AG04450 (cell line): ENCODE data around the gene DDT. TPM values are rescaled to one million over a fixed set of nuclear protein-coding genes. Genes with fewer than 3 reads are reported as not detected.

Experiments used
- CTCF ChIA-PET: fragments of 300-600, 350-600 bp; formaldehyde crosslinking; extraction: SDS; loops from one replicate; lab custom pipeline; 2022; ENCODE audit warnings: antibody characterized with exemption, inconsistent platforms; lab: Charles Lee
- POLR2A ChIA-PET: fragments of 350-600 bp; formaldehyde crosslinking; extraction: SDS; loops from one replicate; lab custom pipeline; 2021; ENCODE audit warnings: antibody characterized with exemption, inconsistent platforms; lab: Yijun Ruan, JAX
- DNase-seq: peaks from one replicate; pipeline ENCODE4 v3.0.0-alpha.2; 2011; ENCODE audit warnings: low read depth, low spot score
- H3K27ac ChIP-seq: one replicate; pipeline ENCODE4 v1.5.1; 2012; ENCODE audit warnings: low read depth, low read length, control low read depth
- H3K27me3 ChIP-seq: one replicate; pipeline ENCODE4 v1.6.0; 2012; ENCODE audit warnings: low read length; ENCODE audit not compliant: control insufficient read depth, insufficient read depth
- H3K4me3 ChIP-seq: 2 replicates; pipeline ENCODE4 v1.5.1; 2011; ENCODE audit warnings: mild to moderate bottlenecking, low read depth, low read length, control low read depth
- H3K9me3 ChIP-seq: 2 replicates; pipeline ENCODE4 v1.5.1; 2012; ENCODE audit warnings: low read length; ENCODE audit not compliant: control insufficient read depth, insufficient read depth
- polyA plus RNA-seq: library from polyadenylated mRNA; depleted of rRNA; stranded (reverse); fragments of >200 nt; gene quantifications from 2 replicates; pipeline ENCODE4 v1.2.3, GENCODE V29; 2011
- TF ChIP-seq, protein P1 (sequence below): IDR thresholded peaks from 2 replicates; pipeline ENCODE4 v1.5.1; 2011; ENCODE audit warnings: low read depth, low read length, control low read depth, inconsistent platforms

The DDT gene
- polyA plus RNA-seq, 1 experiment = 91.4 TPM

DNA sequence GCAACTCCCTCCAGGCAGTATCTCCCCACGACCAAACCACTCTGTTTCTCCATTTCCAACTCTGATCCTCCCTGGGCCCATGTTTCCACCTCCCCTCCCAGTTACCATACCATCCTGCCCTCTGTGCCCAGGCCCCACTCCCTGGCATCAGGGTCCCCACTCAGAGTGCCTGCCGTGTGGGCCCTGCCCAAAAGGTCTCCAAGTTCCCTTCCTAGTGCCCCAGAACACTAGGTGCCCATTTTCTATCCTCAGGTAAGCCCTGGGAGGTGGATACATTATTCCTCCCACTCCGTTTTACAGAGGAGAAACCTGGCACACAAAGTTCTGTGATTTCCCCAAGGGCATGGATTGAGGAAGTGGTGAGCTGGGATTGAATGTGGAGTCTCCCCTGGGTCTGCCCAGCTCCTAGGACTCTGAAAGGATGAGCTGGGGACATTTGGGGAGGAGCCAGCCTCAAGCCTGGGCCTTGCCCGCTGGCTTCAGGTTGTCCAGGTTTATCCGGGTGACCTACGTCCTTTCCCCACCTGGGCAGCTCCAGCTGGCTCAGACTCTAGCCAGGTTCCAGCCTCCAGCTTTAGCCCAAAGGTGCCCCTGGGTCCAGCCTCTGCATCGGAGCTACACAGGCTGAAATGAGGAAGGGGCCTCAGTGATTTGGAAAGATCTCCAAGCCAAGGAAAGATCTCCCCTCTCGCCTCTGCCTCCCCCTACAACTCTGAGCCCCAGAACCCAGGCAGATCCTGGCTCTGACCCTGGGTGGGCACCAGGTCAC lies 33.2 kb upstream of the DDT start:
- Histone ChIP-seq H3K4me3 (no peak overlapping the region), H3K9me3 (no peaks in the 10 kb centered on the region; the same call in 1 of the 2 replicates), H3K27ac (no peak overlapping the region), H3K27me3 (peaks cover 7% of the 10 kb centered on the region)
- TF ChIP-seq, protein P1, sequence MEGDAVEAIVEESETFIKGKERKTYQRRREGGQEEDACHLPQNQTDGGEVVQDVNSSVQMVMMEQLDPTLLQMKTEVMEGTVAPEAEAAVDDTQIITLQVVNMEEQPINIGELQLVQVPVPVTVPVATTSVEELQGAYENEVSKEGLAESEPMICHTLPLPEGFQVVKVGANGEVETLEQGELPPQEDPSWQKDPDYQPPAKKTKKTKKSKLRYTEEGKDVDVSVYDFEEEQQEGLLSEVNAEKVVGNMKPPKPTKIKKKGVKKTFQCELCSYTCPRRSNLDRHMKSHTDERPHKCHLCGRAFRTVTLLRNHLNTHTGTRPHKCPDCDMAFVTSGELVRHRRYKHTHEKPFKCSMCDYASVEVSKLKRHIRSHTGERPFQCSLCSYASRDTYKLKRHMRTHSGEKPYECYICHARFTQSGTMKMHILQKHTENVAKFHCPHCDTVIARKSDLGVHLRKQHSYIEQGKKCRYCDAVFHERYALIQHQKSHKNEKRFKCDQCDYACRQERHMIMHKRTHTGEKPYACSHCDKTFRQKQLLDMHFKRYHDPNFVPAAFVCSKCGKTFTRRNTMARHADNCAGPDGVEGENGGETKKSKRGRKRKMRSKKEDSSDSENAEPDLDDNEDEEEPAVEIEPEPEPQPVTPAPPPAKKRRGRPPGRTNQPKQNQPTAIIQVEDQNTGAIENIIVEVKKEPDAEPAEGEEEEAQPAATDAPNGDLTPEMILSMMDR = no peak
- POLR2A ChIA-PET = interaction anchor here (0.5 kb wide), 1 partner anchor 295 kb away, joined by 3 read pairs; no protein-coding TSS in a partner anchor
- no peak for DNase-seq
- CTCF ChIA-PET = no interaction called here

DNA sequence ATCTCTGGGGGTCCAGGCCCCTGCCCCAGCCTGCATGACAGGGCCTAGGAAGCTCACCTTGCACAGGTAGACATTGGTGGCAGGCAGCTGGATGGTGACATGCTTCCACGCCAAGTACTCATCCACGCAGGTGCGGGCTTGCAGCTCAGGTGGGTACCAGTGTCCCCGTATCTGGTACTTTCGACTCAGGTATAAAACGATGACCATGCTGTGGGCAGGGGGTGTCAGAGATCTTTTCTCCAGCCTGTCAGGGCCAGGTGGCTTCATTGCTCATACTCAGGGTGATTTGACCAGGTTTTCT lies 32.6 kb upstream of the DDT start:
- no peak overlapping the region for H3K4me3 ChIP-seq
- H3K27me3 ChIP-seq = peaks cover 11% of the 10 kb centered on the region
- POLR2A ChIA-PET = interaction anchor here (0.5 kb wide), 1 partner anchor 295 kb away, joined by 3 read pairs; no protein-coding TSS in a partner anchor
- no peak for DNase-seq
- CTCF ChIA-PET = no interaction called here
- TF ChIP-seq, protein P1 = no peak
- no peaks in the 10 kb centered on the region; the same call in 1 of the 2 replicates for H3K9me3 ChIP-seq
- H3K27ac ChIP-seq = no peak overlapping the region

DNA sequence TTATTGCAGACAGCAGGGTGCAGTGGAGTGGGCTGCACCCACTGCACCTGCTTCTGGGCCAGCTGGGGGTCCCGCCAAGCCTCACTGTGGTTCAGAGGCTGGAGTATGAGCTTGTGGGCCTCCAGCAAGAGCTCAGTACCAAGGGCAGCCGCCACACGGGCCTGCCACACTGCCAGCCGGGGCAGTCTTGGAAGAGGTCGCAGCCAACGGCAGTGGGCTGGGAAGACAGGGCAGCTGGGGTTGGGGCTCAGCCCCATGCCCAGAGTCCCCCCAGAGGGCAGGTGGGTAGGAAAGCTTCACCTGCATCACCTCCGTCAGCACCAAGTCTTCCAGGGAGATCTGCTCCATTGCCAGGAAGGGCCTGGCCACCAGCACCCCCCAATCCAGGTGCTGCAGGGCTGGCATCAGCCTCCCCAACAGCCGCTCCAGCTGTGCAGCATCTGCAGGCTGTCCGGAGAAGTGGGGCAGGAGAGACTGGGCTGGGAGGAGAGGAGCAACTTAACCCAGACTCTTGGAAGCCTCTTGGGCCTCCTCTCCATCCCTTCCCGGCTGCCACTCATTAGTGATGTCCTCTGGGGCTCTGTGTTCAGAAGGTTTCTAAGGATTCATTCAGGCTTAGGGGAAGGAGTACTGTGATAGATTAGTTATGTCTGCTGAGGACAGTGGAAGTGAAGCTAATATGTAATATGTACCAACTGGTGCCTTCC lies 32.1 kb upstream of the DDT start:
- POLR2A ChIA-PET = no interaction called here
- H3K4me3 ChIP-seq = no peak overlapping the region
- peaks cover 11% of the 10 kb centered on the region for H3K27me3 ChIP-seq
- H3K9me3 ChIP-seq = no peaks in the 10 kb centered on the region; the same call in 1 of the 2 replicates
- TF ChIP-seq, protein P1 = no peak
- no peak for DNase-seq
- no peak overlapping the region for H3K27ac ChIP-seq
- CTCF ChIA-PET = no interaction called here

DNA sequence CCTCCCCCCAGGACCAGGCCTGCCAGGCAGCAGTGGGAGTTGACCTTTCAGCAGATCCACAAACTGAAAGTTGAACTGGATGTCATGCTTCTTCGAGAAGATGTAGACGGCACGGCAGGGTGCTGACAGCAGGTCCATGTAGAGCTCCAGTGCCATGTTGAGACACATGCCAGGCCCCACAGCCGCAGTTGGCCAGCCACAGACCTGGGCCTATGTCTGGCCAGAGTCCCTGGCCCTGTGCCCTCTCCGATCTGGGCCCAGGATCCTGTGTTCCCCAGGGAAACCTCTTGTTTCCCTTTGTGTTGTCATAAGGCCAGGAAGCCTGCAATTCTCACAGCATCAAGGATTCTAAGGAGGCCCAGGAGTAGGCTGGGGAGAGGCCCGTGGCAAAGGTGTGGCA lies 31.0 kb upstream of the DDT start, which contains the start of gene GSTT4:
Gene GSTT4 (minus strand): TSS at position 253 of the 400 bp plus-strand sequence. CDS start 97 bp downstream, at position 156.
- POLR2A ChIA-PET = no interaction called here
- H3K27me3 ChIP-seq = peaks cover 11% of the 10 kb centered on the region
- no peak for DNase-seq

More for the DNA sequence above, 31.0 kb upstream of the DDT start, which contains the start of gene GSTT4:
- CTCF ChIA-PET = interaction anchor here (0.8 kb wide), 1 partner anchor 150 kb away, joined by 3 read pairs; no protein-coding TSS in a partner anchor
- H3K9me3 ChIP-seq = no peaks in the 10 kb centered on the region; the same call in 1 of the 2 replicates
- no peak within 1 kb of the TSS for H3K4me3 ChIP-seq
- no peak within 1 kb of the TSS for H3K27ac ChIP-seq
- TF ChIP-seq, protein P1 = no peak
